Uterus (tissue), 2 donors: ENCODE results near the gene ZFP69.

Source experiments
- POLR2A ChIP-seq, 2 donors: fragments of 450-650 bp; IDR thresholded peaks; one replicate each; pipeline ENCODE4 v1.6.1; 2016; ENCODE audit warnings: antibody characterized with exemption in 2 of 2, mild to moderate bottlenecking in 1 of 2, moderate library complexity in 1 of 2
- TF ChIP-seq, protein P1 (sequence below), 4 experiments: fragments of 200-600 bp in 2 of 4; fragments of 450-650 bp in 2 of 4; sonication (generic) in 2 of 4; IDR thresholded peaks; one replicate each; pipeline ENCODE4 v1.5.1; 2016 to 2019; ENCODE audit warnings: antibody characterized with exemption in 4 of 4, mild to moderate bottlenecking in 2 of 4, moderate library complexity in 1 of 4

DNA sequence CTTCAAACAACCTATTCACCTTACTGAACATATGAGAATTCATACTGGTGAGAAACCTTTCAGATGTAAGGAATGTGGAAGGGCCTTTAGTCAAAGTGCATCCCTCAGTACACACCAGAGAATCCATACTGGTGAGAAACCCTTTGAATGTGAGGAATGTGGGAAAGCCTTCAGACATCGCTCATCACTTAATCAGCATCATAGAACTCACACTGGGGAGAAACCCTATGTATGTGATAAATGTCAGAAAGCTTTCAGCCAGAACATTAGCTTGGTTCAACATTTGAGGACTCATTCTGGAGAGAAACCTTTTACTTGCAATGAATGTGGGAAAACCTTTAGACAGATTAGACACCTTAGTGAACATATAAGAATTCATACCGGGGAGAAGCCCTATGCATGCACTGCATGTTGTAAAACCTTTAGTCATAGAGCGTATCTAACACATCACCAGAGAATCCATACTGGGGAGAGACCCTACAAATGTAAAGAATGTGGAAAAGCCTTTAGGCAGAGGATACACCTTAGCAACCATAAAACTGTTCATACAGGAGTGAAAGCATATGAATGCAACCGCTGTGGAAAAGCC lies 18.3 kb downstream of the ZFP69 start:
- TF ChIP-seq, protein P1, sequence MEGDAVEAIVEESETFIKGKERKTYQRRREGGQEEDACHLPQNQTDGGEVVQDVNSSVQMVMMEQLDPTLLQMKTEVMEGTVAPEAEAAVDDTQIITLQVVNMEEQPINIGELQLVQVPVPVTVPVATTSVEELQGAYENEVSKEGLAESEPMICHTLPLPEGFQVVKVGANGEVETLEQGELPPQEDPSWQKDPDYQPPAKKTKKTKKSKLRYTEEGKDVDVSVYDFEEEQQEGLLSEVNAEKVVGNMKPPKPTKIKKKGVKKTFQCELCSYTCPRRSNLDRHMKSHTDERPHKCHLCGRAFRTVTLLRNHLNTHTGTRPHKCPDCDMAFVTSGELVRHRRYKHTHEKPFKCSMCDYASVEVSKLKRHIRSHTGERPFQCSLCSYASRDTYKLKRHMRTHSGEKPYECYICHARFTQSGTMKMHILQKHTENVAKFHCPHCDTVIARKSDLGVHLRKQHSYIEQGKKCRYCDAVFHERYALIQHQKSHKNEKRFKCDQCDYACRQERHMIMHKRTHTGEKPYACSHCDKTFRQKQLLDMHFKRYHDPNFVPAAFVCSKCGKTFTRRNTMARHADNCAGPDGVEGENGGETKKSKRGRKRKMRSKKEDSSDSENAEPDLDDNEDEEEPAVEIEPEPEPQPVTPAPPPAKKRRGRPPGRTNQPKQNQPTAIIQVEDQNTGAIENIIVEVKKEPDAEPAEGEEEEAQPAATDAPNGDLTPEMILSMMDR (IDR thresholded peaks at IDR 0.05) = no peak
- no peak for TF ChIP-seq POLR2A (IDR thresholded peaks at IDR 0.05)
